Stimulated activated naive CD4-positive, alpha-beta T cell (primary cell): Measurements from ENCODE around the gene ARID1A.
A peak's percentile ranks its signal among the peaks of the same experiment; 100 is the strongest.
"Not testable (repeated sequence)": the region's sequence is repeated elsewhere in the genome, so short reads cannot be mapped to it uniquely, and the experiment has no call there.

ENCODE experiments used
- DNase-seq, 6 experiments: peaks; one replicate each; lab custom pipeline; 2025; lab: John Stamatoyannopoulos, UW

Gene ARID1A

GRCh38 chr1:26697978-26698849, 2.4 kb downstream of the ARID1A start:
- DNase-seq = peak in 5 of 6 experiments; percentile 22 to 53 (median 36)

GRCh38 chr1:26700711-26701110, 4.9 kb downstream of the ARID1A start:
- DNase-seq = no peak

- DNase-seq = no peak
Measured at GRCh38 chr1:26701266-26701994, 5.6 kb downstream of the ARID1A start.

- no peak for DNase-seq
Measured at GRCh38 chr1:26701995-26702679, 6.3 kb downstream of the ARID1A start.

GRCh38 chr1:26702680-26703038, 6.8 kb downstream of the ARID1A start:
- DNase-seq = no peak

- DNase-seq = no peak
Measured at GRCh38 chr1:26703478-26703877, 7.7 kb downstream of the ARID1A start.

GRCh38 chr1:26704629-26705028, 8.8 kb downstream of the ARID1A start:
- no peak for DNase-seq

- DNase-seq = not testable (repeated sequence)
Measured at GRCh38 chr1:26705227-26705626, 9.4 kb downstream of the ARID1A start.

- no peak for DNase-seq
Measured at GRCh38 chr1:26705788-26706311, 10.0 kb downstream of the ARID1A start.

GRCh38 chr1:26706315-26706714, 10.5 kb downstream of the ARID1A start:
- DNase-seq = no peak

- no peak for DNase-seq
Measured at GRCh38 chr1:26710811-26711210, 15.0 kb downstream of the ARID1A start.

- DNase-seq = no peak
Measured at GRCh38 chr1:26711777-26712176, 16.0 kb downstream of the ARID1A start.

- DNase-seq = no peak
Measured at GRCh38 chr1:26717017-26717491, 21.2 kb downstream of the ARID1A start.

GRCh38 chr1:26719205-26719604, 23.4 kb downstream of the ARID1A start:
- DNase-seq = no peak

GRCh38 chr1:26721669-26722355, 26.0 kb downstream of the ARID1A start:
- DNase-seq = peak in 2 of 6 experiments; percentile 29 to 30

- peak in 5 of 6 experiments; percentile 20 to 63 (median 31) for DNase-seq
Measured at GRCh38 chr1:26723013-26723991, 27.5 kb downstream of the ARID1A start.

GRCh38 chr1:26724118-26724517, 28.3 kb downstream of the ARID1A start:
- no peak for DNase-seq

GRCh38 chr1:26724926-26725325, 29.1 kb downstream of the ARID1A start:
- DNase-seq = no peak

- DNase-seq = not testable (repeated sequence)
Measured at GRCh38 chr1:26725904-26726303, 30.1 kb downstream of the ARID1A start.

GRCh38 chr1:26726784-26727183, 31.0 kb downstream of the ARID1A start:
- DNase-seq = no peak
